ENCODE results near the gene LTBP3. TPM values are rescaled to one million over a fixed set of nuclear protein-coding genes. Genes with fewer than 3 reads are reported as not detected.

LTBP3 gene
- total RNA-seq, 1 experiment from 2014 or later: 10.6 TPM

- Mint-ChIP-seq H3K36me3 (ENCODE audit: insufficient read depth in 1 of 3, low read depth in 3 of 3) (peaks cover 0 to 33% (median 31%) of the 10 kb centered on the region in 3 experiments; a peak in 5 of 7 replicates), H3K27ac (peak overlapping the region; percentile 9 to 91 (median 35); a peak in 4 of 7 replicates), H3K4me3 (peak overlapping the region in 1 of 2 experiments; percentile 64; a peak in 3 of 5 replicates), H3K27me3 (ENCODE audit: low read depth) (no peaks in the 10 kb centered on the region), H3K9me3 (peaks cover 0 to 3% of the 10 kb centered on the region in 2 experiments; a peak in 1 of 5 replicates), H3K4me1 (peaks cover 37 to 39% of the 10 kb centered on the region in 2 experiments)
- Histone ChIP-seq H3K79me1 (ENCODE audit: insufficient read depth, low read depth, low read length, poor library complexity, severe bottlenecking) (no peaks in the 10 kb centered on the region), H3T11ph (ENCODE audit: low read length) (no peak overlapping the region), H2BK120ac (ENCODE audit: low read depth, low read length, poor library complexity, severe bottlenecking) (no peak overlapping the region), H2AFZ (ENCODE audit: low read length) (no peak overlapping the region), H3K14ac (ENCODE audit: insufficient read depth, low read length) (no peak overlapping the region), H3K9me3 (ENCODE audit: control insufficient read depth, low read depth, low read length) (no peaks in the 10 kb centered on the region), H4K20me1 (ENCODE audit: control insufficient read depth, insufficient read depth, insufficient read length) (no peaks in the 10 kb centered on the region), H3K9ac (ENCODE audit: extremely low read depth, insufficient read length, low read length) (no peak overlapping the region), H3K4me1 (ENCODE audit: insufficient read depth, low read length) (no peaks in the 10 kb centered on the region), H3K23ac (ENCODE audit: insufficient read length, low read depth, low read length) (no peak overlapping the region), H3K4ac (ENCODE audit: low read depth, low read length) (no peak overlapping the region), H3K79me2 (ENCODE audit: insufficient read depth, low read length) (peaks cover 18% of the 10 kb centered on the region; the same call in 1 of the 2 replicates), H3K18ac (ENCODE audit: insufficient read length, low read depth, low read length) (no peak overlapping the region), H4K91ac (ENCODE audit: insufficient read length, low read depth, low read length) (no peak overlapping the region), H2BK12ac (ENCODE audit: insufficient read length, low read depth, low read length) (no peak overlapping the region), H3K27ac (ENCODE audit: insufficient read length, low read depth, low read length) (no peak overlapping the region), H3K23me2 (ENCODE audit: insufficient read length, low read depth, low read length, poor library complexity, severe bottlenecking) (peaks cover 5% of the 10 kb centered on the region), H3K4me2 (ENCODE audit: insufficient read depth, insufficient read length, low read length) (no peak overlapping the region), H2AK5ac (ENCODE audit: insufficient read length, low read length) (no peak overlapping the region), H2BK15ac (ENCODE audit: low read depth, low read length) (no peak overlapping the region), H4K5ac (ENCODE audit: insufficient read length, low read depth, low read length) (no peak overlapping the region), H3K27me3 (ENCODE audit: insufficient read depth, low read length) (no peaks in the 10 kb centered on the region), H2BK20ac (ENCODE audit: low read depth, low read length, poor library complexity, severe bottlenecking) (no peak overlapping the region), H2BK5ac (ENCODE audit: insufficient read length, low read length) (no peak overlapping the region), H4K8ac (replicated peaks; ENCODE audit: insufficient read length, low read depth, low read length) (no peak overlapping the region), H3K56ac (ENCODE audit: insufficient read length, low read depth, low read length) (no peak overlapping the region)
- no peak for TF ChIP-seq CTCF (conservative IDR thresholded peaks at IDR 0.05)
- DNase-seq: peak; percentile 74
- WGBS (ENCODE audit: extremely low coverage, insufficient read length, low lambda C conversion rate): no CpG with 5 or more reads among the region's 7 CpGs
These were observed 51.2 kb downstream of the LTBP3 start for GRCh38 chr11:65506772-65507505.

Measured in H9 (cell line).